WTC11 (cell line): Measurements from ENCODE around the gene LRTM1. TPM values are rescaled to one million over a fixed set of nuclear protein-coding genes. Genes with fewer than 3 reads are reported as not detected.

ENCODE experiments used
- ATAC-seq: fragments of 200-7000 bp; cut with Tn5 transposase; 2 replicates; pipeline ENCODE4 v1.10.0; 2021; ENCODE audit warnings: mild to moderate bottlenecking, moderate library complexity
- CTCF ChIA-PET: fragments of 300-600 bp; sonication (Branson Sonifier 250); formaldehyde crosslinking; loops from one replicate; lab custom pipeline; 2021; ENCODE audit warnings: antibody characterized with exemption; lab: Charles Lee
- POLR2A ChIA-PET: fragments of 350-600 bp; sonication (Branson Sonifier 250); formaldehyde crosslinking; loops from one replicate; lab custom pipeline; 2021; ENCODE audit warnings: antibody characterized with exemption; lab: Charles Lee
- DNase-seq: peaks from one replicate; pipeline ENCODE4 v3.0.0; 2021; ENCODE audit warnings: low spot score
- H3K27ac Mint-ChIP-seq: 2 replicates; pipeline ENCODE4 v1.8.0; 2021; ENCODE audit warnings: mixed read lengths
- H3K27me3 Mint-ChIP-seq: 2 replicates; pipeline ENCODE4 v1.8.0; 2021; ENCODE audit warnings: low read depth, mild to moderate bottlenecking, moderate library complexity, mixed read lengths
- H3K36me3 Mint-ChIP-seq: 2 replicates; pipeline ENCODE4 v1.8.0; 2021; ENCODE audit warnings: mixed read lengths
- H3K4me1 Mint-ChIP-seq: 2 replicates; pipeline ENCODE4 v1.8.0; 2022; ENCODE audit warnings: mixed read lengths
- H3K4me3 Mint-ChIP-seq: 2 replicates; pipeline ENCODE4 v1.8.0; 2021; ENCODE audit warnings: mild to moderate bottlenecking, moderate library complexity, mixed read lengths
- H3K9me3 Mint-ChIP-seq: 2 replicates; pipeline ENCODE4 v1.8.0; 2021; ENCODE audit warnings: mixed read lengths
- HMGA2 ChIP-seq: fragments of 250-450 bp; sonication (Bioruptor Pico); IDR thresholded peaks from 2 replicates; pipeline ENCODE4 v1.4.0; 2021; ENCODE audit warnings: mild to moderate bottlenecking, moderate library complexity
- NR3C1 ChIP-seq: sonication (generic); formaldehyde crosslinking; conservative IDR thresholded peaks from 2 replicates; pipeline ENCODE4 v1.8.1; 2023; ENCODE audit warnings: low read depth, mild to moderate bottlenecking, missing genetic modification reagents
- RELA ChIP-seq: sonication (generic); formaldehyde crosslinking; IDR thresholded peaks from 2 replicates; pipeline ENCODE4 v1.8.1; 2022; ENCODE audit warnings: missing genetic modification reagents, mild to moderate bottlenecking, borderline replicate concordance
- TEAD1 ChIP-seq: sonication (generic); formaldehyde crosslinking; IDR thresholded peaks from 2 replicates; pipeline ENCODE4 v1.8.0; 2022; ENCODE audit warnings: mild to moderate bottlenecking, missing genetic modification reagents
- TP53 ChIP-seq: sonication (generic); formaldehyde crosslinking; IDR thresholded peaks from 2 replicates; pipeline ENCODE4 v1.8.1; 2023; ENCODE audit warnings: mild to moderate bottlenecking, missing genetic modification reagents
- ZNF671 ChIP-seq: fragments of 250-450 bp; sonication (Bioruptor Pico); IDR thresholded peaks from 2 replicates; pipeline ENCODE4 v1.8.0; 2021; ENCODE audit warnings: mild to moderate bottlenecking
- total RNA-seq: library from RNA; stranded (reverse); gene quantifications from 3 replicates; pipeline ENCODE4 v1.2.3, GENCODE V29; 2021
- TF ChIP-seq, protein P1 (sequence below): fragments of 250-450 bp; sonication (Bioruptor Pico); IDR thresholded peaks from 2 replicates; pipeline ENCODE4 v1.9.0; 2021; ENCODE audit warnings: mild to moderate bottlenecking, borderline replicate concordance
- TF ChIP-seq, protein P2 (sequence below): sonication (generic); formaldehyde crosslinking; IDR thresholded peaks from 2 replicates; pipeline ENCODE4 v1.8.1; 2022; ENCODE audit warnings: low read depth, mild to moderate bottlenecking, moderate library complexity, missing genetic modification reagents, borderline replicate concordance
- TF ChIP-seq, protein P3 (sequence below): sonication (generic); formaldehyde crosslinking; IDR thresholded peaks from 2 replicates; pipeline ENCODE4 v1.8.0; 2023; ENCODE audit warnings: missing genetic modification reagents
- TF ChIP-seq, protein P4 (sequence below): sonication (generic); formaldehyde crosslinking; IDR thresholded peaks from 2 replicates; pipeline ENCODE4 v1.8.0; 2023; ENCODE audit warnings: missing genetic modification reagents, mild to moderate bottlenecking, borderline replicate concordance
- TF ChIP-seq, protein P5 (sequence below): sonication (generic); formaldehyde crosslinking; IDR thresholded peaks from 2 replicates; pipeline ENCODE4 v1.8.1; 2023; ENCODE audit warnings: mild to moderate bottlenecking, missing genetic modification reagents
- TF ChIP-seq, protein P6 (sequence below): fragments of 250-450 bp; sonication (Bioruptor Pico); IDR thresholded peaks from 2 replicates; pipeline ENCODE4 v2.1.2; 2022; ENCODE audit warnings: mild to moderate bottlenecking, moderate library complexity
- TF ChIP-seq, protein P7 (sequence below): sonication (generic); formaldehyde crosslinking; IDR thresholded peaks from 2 replicates; pipeline ENCODE4 v1.8.0; 2022; ENCODE audit warnings: missing genetic modification reagents
- TF ChIP-seq, protein P8 (sequence below): sonication (generic); formaldehyde crosslinking; IDR thresholded peaks from 2 replicates; pipeline ENCODE4 v1.8.1; 2022; ENCODE audit warnings: mild to moderate bottlenecking, missing genetic modification reagents, moderate library complexity, borderline replicate concordance

The LRTM1 gene
- total RNA-seq, 1 experiment from 2014 or later = not detected

DNA sequence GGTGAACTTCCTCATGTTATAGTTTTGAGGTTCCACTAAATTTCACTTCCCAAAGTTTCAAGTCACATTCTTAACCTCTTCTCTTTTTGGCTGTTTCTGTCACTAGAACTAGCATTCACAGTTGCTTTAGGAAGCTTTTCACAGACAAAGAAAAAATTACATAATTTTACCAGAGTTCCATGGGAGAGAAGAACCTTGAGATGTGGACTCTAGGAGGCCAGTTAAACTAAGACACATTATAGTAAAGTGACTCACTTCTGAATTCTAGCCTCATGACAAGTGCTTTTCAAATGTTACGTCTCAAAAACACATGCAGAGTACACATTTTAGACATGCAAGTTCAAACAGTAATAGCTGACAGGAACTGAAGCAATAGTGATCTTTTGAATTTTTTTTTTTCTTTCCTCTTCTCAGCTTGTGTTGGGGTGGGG, 39.9 kb upstream of the LRTM1 start (continued):
- TF ChIP-seq, protein P1, sequence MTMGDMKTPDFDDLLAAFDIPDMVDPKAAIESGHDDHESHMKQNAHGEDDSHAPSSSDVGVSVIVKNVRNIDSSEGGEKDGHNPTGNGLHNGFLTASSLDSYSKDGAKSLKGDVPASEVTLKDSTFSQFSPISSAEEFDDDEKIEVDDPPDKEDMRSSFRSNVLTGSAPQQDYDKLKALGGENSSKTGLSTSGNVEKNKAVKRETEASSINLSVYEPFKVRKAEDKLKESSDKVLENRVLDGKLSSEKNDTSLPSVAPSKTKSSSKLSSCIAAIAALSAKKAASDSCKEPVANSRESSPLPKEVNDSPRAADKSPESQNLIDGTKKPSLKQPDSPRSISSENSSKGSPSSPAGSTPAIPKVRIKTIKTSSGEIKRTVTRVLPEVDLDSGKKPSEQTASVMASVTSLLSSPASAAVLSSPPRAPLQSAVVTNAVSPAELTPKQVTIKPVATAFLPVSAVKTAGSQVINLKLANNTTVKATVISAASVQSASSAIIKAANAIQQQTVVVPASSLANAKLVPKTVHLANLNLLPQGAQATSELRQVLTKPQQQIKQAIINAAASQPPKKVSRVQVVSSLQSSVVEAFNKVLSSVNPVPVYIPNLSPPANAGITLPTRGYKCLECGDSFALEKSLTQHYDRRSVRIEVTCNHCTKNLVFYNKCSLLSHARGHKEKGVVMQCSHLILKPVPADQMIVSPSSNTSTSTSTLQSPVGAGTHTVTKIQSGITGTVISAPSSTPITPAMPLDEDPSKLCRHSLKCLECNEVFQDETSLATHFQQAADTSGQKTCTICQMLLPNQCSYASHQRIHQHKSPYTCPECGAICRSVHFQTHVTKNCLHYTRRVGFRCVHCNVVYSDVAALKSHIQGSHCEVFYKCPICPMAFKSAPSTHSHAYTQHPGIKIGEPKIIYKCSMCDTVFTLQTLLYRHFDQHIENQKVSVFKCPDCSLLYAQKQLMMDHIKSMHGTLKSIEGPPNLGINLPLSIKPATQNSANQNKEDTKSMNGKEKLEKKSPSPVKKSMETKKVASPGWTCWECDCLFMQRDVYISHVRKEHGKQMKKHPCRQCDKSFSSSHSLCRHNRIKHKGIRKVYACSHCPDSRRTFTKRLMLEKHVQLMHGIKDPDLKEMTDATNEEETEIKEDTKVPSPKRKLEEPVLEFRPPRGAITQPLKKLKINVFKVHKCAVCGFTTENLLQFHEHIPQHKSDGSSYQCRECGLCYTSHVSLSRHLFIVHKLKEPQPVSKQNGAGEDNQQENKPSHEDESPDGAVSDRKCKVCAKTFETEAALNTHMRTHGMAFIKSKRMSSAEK (CRISPR knock-in tag) = no peak
- TF ChIP-seq, protein P2, sequence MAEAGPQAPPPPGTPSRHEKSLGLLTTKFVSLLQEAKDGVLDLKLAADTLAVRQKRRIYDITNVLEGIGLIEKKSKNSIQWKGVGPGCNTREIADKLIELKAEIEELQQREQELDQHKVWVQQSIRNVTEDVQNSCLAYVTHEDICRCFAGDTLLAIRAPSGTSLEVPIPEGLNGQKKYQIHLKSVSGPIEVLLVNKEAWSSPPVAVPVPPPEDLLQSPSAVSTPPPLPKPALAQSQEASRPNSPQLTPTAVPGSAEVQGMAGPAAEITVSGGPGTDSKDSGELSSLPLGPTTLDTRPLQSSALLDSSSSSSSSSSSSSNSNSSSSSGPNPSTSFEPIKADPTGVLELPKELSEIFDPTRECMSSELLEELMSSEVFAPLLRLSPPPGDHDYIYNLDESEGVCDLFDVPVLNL (CRISPR knock-in tag) = no peak
- TF ChIP-seq, protein P3, sequence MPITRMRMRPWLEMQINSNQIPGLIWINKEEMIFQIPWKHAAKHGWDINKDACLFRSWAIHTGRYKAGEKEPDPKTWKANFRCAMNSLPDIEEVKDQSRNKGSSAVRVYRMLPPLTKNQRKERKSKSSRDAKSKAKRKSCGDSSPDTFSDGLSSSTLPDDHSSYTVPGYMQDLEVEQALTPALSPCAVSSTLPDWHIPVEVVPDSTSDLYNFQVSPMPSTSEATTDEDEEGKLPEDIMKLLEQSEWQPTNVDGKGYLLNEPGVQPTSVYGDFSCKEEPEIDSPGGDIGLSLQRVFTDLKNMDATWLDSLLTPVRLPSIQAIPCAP (CRISPR knock-in tag) = no peak
- TF ChIP-seq, protein P4, sequence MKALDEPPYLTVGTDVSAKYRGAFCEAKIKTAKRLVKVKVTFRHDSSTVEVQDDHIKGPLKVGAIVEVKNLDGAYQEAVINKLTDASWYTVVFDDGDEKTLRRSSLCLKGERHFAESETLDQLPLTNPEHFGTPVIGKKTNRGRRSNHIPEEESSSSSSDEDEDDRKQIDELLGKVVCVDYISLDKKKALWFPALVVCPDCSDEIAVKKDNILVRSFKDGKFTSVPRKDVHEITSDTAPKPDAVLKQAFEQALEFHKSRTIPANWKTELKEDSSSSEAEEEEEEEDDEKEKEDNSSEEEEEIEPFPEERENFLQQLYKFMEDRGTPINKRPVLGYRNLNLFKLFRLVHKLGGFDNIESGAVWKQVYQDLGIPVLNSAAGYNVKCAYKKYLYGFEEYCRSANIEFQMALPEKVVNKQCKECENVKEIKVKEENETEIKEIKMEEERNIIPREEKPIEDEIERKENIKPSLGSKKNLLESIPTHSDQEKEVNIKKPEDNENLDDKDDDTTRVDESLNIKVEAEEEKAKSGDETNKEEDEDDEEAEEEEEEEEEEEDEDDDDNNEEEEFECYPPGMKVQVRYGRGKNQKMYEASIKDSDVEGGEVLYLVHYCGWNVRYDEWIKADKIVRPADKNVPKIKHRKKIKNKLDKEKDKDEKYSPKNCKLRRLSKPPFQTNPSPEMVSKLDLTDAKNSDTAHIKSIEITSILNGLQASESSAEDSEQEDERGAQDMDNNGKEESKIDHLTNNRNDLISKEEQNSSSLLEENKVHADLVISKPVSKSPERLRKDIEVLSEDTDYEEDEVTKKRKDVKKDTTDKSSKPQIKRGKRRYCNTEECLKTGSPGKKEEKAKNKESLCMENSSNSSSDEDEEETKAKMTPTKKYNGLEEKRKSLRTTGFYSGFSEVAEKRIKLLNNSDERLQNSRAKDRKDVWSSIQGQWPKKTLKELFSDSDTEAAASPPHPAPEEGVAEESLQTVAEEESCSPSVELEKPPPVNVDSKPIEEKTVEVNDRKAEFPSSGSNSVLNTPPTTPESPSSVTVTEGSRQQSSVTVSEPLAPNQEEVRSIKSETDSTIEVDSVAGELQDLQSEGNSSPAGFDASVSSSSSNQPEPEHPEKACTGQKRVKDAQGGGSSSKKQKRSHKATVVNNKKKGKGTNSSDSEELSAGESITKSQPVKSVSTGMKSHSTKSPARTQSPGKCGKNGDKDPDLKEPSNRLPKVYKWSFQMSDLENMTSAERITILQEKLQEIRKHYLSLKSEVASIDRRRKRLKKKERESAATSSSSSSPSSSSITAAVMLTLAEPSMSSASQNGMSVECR (CRISPR knock-in tag) = no peak
- TF ChIP-seq TP53 (CRISPR knock-in tag) (no peak), HMGA2 (CRISPR knock-in tag) (no peak)
- TF ChIP-seq, all 79 proteins: peak for 0

DNA sequence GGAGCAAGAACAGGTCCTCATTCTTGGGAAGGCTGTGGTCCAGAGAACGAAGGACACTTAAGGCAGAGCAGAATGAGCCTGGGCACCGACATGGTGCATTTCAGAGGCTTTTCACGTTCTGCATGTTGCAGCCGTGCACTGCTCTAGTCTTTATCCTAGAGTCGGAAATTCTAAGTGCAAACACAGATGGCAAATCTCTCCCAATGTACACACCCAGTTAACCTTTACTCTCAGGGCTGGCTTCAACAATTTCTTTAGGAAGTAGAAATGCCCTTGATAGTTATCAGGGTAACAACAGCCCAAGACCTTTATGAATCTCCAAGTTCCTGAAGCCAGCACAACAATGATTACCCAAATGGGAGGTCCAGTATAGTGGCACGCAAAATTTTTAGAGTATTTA, 39.1 kb upstream of the LRTM1 start:
- Mint-ChIP-seq H3K27ac (no peak overlapping the region), H3K27me3 (no peaks in the 10 kb centered on the region), H3K9me3 (no peaks in the 10 kb centered on the region), H3K4me3 (no peak overlapping the region), H3K36me3 (no peaks in the 10 kb centered on the region), H3K4me1 (peaks cover 15% of the 10 kb centered on the region)
- CTCF ChIA-PET = no interaction called here
- no peak for DNase-seq
- POLR2A ChIA-PET = no interaction called here
- ATAC-seq = no peak
- TF ChIP-seq, protein P5, sequence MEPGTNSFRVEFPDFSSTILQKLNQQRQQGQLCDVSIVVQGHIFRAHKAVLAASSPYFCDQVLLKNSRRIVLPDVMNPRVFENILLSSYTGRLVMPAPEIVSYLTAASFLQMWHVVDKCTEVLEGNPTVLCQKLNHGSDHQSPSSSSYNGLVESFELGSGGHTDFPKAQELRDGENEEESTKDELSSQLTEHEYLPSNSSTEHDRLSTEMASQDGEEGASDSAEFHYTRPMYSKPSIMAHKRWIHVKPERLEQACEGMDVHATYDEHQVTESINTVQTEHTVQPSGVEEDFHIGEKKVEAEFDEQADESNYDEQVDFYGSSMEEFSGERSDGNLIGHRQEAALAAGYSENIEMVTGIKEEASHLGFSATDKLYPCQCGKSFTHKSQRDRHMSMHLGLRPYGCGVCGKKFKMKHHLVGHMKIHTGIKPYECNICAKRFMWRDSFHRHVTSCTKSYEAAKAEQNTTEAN (CRISPR knock-in tag) = no peak
- TF ChIP-seq TEAD1 (CRISPR knock-in tag) (no peak), NR3C1 (CRISPR knock-in tag) (no peak), HMGA2 (CRISPR knock-in tag) (no peak), ZNF671 (CRISPR knock-in tag) (no peak), RELA (no peak)
- TF ChIP-seq, protein P6, sequence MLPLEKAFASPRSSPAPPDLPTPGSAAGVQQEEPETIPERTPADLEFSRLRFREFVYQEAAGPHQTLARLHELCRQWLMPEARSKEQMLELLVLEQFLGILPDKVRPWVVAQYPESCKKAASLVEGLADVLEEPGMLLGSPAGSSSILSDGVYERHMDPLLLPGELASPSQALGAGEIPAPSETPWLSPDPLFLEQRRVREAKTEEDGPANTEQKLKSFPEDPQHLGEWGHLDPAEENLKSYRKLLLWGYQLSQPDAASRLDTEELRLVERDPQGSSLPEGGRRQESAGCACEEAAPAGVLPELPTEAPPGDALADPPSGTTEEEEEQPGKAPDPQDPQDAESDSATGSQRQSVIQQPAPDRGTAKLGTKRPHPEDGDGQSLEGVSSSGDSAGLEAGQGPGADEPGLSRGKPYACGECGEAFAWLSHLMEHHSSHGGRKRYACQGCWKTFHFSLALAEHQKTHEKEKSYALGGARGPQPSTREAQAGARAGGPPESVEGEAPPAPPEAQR = no peak
- TF ChIP-seq, protein P7, sequence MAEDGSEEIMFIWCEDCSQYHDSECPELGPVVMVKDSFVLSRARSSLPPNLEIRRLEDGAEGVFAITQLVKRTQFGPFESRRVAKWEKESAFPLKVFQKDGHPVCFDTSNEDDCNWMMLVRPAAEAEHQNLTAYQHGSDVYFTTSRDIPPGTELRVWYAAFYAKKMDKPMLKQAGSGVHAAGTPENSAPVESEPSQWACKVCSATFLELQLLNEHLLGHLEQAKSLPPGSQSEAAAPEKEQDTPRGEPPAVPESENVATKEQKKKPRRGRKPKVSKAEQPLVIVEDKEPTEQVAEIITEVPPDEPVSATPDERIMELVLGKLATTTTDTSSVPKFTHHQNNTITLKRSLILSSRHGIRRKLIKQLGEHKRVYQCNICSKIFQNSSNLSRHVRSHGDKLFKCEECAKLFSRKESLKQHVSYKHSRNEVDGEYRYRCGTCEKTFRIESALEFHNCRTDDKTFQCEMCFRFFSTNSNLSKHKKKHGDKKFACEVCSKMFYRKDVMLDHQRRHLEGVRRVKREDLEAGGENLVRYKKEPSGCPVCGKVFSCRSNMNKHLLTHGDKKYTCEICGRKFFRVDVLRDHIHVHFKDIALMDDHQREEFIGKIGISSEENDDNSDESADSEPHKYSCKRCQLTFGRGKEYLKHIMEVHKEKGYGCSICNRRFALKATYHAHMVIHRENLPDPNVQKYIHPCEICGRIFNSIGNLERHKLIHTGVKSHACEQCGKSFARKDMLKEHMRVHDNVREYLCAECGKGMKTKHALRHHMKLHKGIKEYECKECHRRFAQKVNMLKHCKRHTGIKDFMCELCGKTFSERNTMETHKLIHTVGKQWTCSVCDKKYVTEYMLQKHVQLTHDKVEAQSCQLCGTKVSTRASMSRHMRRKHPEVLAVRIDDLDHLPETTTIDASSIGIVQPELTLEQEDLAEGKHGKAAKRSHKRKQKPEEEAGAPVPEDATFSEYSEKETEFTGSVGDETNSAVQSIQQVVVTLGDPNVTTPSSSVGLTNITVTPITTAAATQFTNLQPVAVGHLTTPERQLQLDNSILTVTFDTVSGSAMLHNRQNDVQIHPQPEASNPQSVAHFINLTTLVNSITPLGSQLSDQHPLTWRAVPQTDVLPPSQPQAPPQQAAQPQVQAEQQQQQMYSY (CRISPR knock-in tag) = no peak
- TF ChIP-seq, protein P8, sequence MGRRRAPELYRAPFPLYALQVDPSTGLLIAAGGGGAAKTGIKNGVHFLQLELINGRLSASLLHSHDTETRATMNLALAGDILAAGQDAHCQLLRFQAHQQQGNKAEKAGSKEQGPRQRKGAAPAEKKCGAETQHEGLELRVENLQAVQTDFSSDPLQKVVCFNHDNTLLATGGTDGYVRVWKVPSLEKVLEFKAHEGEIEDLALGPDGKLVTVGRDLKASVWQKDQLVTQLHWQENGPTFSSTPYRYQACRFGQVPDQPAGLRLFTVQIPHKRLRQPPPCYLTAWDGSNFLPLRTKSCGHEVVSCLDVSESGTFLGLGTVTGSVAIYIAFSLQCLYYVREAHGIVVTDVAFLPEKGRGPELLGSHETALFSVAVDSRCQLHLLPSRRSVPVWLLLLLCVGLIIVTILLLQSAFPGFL (CRISPR knock-in tag) = no peak
